ENCODE results near the gene PLEKHA7.
"Not testable (repeated sequence)": the region's sequence is repeated elsewhere in the genome, so short reads cannot be mapped to it uniquely, and the experiment has no call there.

PLEKHA7 gene

GRCh38 chr11:16942342-16942741 is 71.9 kb downstream of the PLEKHA7 start:
- DNase-seq (ENCODE audit: low read depth, low spot score) = no peak

GRCh38 chr11:16941935-16942334 is 72.3 kb downstream of the PLEKHA7 start:
- no peak for DNase-seq (ENCODE audit: low read depth, low spot score)

GRCh38 chr11:16938061-16938460 is 76.2 kb downstream of the PLEKHA7 start:
- DNase-seq (ENCODE audit: low read depth, low spot score) = no peak

GRCh38 chr11:16936643-16937042 is 77.6 kb downstream of the PLEKHA7 start:
- peak; percentile 64 for DNase-seq (ENCODE audit: low read depth, low spot score)

GRCh38 chr11:16935518-16936302 is 78.5 kb downstream of the PLEKHA7 start:
- DNase-seq (ENCODE audit: low read depth, low spot score) = no peak

GRCh38 chr11:16933756-16934603 is 80.2 kb downstream of the PLEKHA7 start:
- DNase-seq (ENCODE audit: low read depth, low spot score) = peak; percentile 85

GRCh38 chr11:16933291-16933690 is 80.9 kb downstream of the PLEKHA7 start:
- DNase-seq (ENCODE audit: low read depth, low spot score) = no peak

GRCh38 chr11:16928044-16928443 is 86.2 kb downstream of the PLEKHA7 start:
- no peak for DNase-seq (ENCODE audit: low read depth, low spot score)

GRCh38 chr11:16926883-16927626 is 87.2 kb downstream of the PLEKHA7 start:
- peak; percentile 16 for DNase-seq (ENCODE audit: low read depth, low spot score)

- peak; percentile 93 for DNase-seq (ENCODE audit: low read depth, low spot score)
Observed at GRCh38 chr11:16925561-16926065, 88.6 kb downstream of the PLEKHA7 start.

- peak; percentile 93 for DNase-seq (ENCODE audit: low read depth, low spot score)
Observed at GRCh38 chr11:16924826-16925560, 89.2 kb downstream of the PLEKHA7 start.

GRCh38 chr11:16924462-16924825 is 89.8 kb downstream of the PLEKHA7 start:
- no peak for DNase-seq (ENCODE audit: low read depth, low spot score)

GRCh38 chr11:16923987-16924386 is 90.2 kb downstream of the PLEKHA7 start:
- DNase-seq (ENCODE audit: low read depth, low spot score) = peak; percentile 74

GRCh38 chr11:16921668-16922067 is 92.5 kb downstream of the PLEKHA7 start:
- no peak for DNase-seq (ENCODE audit: low read depth, low spot score)

- DNase-seq (ENCODE audit: low read depth, low spot score) = no peak
Observed at GRCh38 chr11:16921019-16921418, 93.2 kb downstream of the PLEKHA7 start.

- DNase-seq (ENCODE audit: low read depth, low spot score) = no peak
Observed at GRCh38 chr11:16920559-16920958, 93.7 kb downstream of the PLEKHA7 start.

GRCh38 chr11:16918543-16919182 is 95.6 kb downstream of the PLEKHA7 start:
- DNase-seq (ENCODE audit: low read depth, low spot score) = not testable (repeated sequence)

GRCh38 chr11:16917941-16918340 is 96.3 kb downstream of the PLEKHA7 start:
- no peak for DNase-seq (ENCODE audit: low read depth, low spot score)

GRCh38 chr11:16912692-16913111 is 101.5 kb downstream of the PLEKHA7 start:
- DNase-seq (ENCODE audit: low read depth, low spot score) = no peak

- no peak for DNase-seq (ENCODE audit: low read depth, low spot score)
Observed at GRCh38 chr11:16911658-16912057, 102.6 kb downstream of the PLEKHA7 start.

GRCh38 chr11:16911186-16911585 is 103.0 kb downstream of the PLEKHA7 start:
- DNase-seq (ENCODE audit: low read depth, low spot score) = no peak

Measured in ELF-1 (cell line).